K562 (cell line): Measurements from ENCODE around the gene GLB1L. TPM values are rescaled to one million over a fixed set of nuclear protein-coding genes. Genes with fewer than 3 reads are reported as not detected.

ENCODE experiments used
- ARHGAP35 ChIP-seq: fragments of 450-650 bp; IDR thresholded peaks from 2 replicates; pipeline ENCODE4 v1.6.1; 2018; ENCODE audit not compliant: partially characterized antibody
- CCNT2 ChIP-seq: IDR thresholded peaks from 2 replicates; pipeline ENCODE4 v1.6.1; 2011; ENCODE audit warnings: borderline replicate concordance, low read depth, mild to moderate bottlenecking, moderate library complexity, mixed read lengths, low read length; ENCODE audit not compliant: insufficient read length; ENCODE audit errors: extremely low read depth
- E2F8 ChIP-seq: fragments of 450-650 bp; IDR thresholded peaks from 2 replicates; pipeline ENCODE4 v1.7.1; 2018; ENCODE audit warnings: mild to moderate bottlenecking, low read depth; ENCODE audit not compliant: partially characterized antibody
- ETS2 ChIP-seq: IDR thresholded peaks from 2 replicates; pipeline ENCODE4 v1.6.1; 2016; ENCODE audit warnings: borderline replicate concordance, missing genetic modification characterization, mild to moderate bottlenecking, moderate library complexity, missing compliant biosample characterization; ENCODE audit not compliant: poor library complexity, severe bottlenecking
- GABPB1 ChIP-seq: sonication (generic); formaldehyde crosslinking; IDR thresholded peaks from 2 replicates; pipeline ENCODE4 v1.8.0; 2022; ENCODE audit warnings: mild to moderate bottlenecking, missing genetic modification reagents
- HDAC2 ChIP-seq: fragments of 450-650 bp; IDR thresholded peaks from 2 replicates; pipeline ENCODE4 v1.6.1; 2016; ENCODE audit warnings: mild to moderate bottlenecking
- HMGN3 ChIP-seq: IDR thresholded peaks from 2 replicates; pipeline ENCODE4 v1.6.1; 2011; ENCODE audit warnings: borderline replicate concordance, low read depth, mild to moderate bottlenecking, mixed read lengths, low read length; ENCODE audit not compliant: insufficient read length; ENCODE audit errors: extremely low read depth
- HMGXB4 ChIP-seq: sonication (generic); formaldehyde crosslinking; IDR thresholded peaks from 2 replicates; pipeline ENCODE4 v1.8.1; 2023; ENCODE audit warnings: mild to moderate bottlenecking, missing genetic modification reagents
- POU5F1 ChIP-seq: fragments of 150-350 bp; IDR thresholded peaks from 2 replicates; pipeline ENCODE4 v1.6.1; 2014; ENCODE audit warnings: borderline replicate concordance, low read length, low read depth, mild to moderate bottlenecking; ENCODE audit not compliant: partially characterized antibody
- SFPQ ChIP-seq: fragments of 200-400 bp; formaldehyde crosslinking; IDR thresholded peaks from 2 replicates; pipeline ENCODE4 v1.6.1; 2017; ENCODE audit warnings: mild to moderate bottlenecking, low read depth, low read length, moderate library complexity
- TAF7 ChIP-seq: fragments of 450-650 bp; IDR thresholded peaks from 2 replicates; pipeline ENCODE4 v1.6.1; 2016; ENCODE audit warnings: missing genetic modification characterization, missing compliant biosample characterization
- ZNF239 ChIP-seq: fragments of 250-450 bp; sonication (Bioruptor Pico); IDR thresholded peaks from 2 replicates; pipeline ENCODE4 v1.4.0; 2020; ENCODE audit warnings: mild to moderate bottlenecking
- ZNF398 ChIP-seq: fragments of 250-450 bp; sonication (Bioruptor Pico); IDR thresholded peaks from 2 replicates; pipeline ENCODE4 v1.8.0; 2021; ENCODE audit warnings: moderate library complexity, mild to moderate bottlenecking, inconsistent platforms
- ZNF699 ChIP-seq: fragments of 250-450 bp; sonication (Bioruptor Pico); IDR thresholded peaks from 2 replicates; pipeline ENCODE4 v1.8.0; 2021; ENCODE audit warnings: mild to moderate bottlenecking, moderate library complexity; ENCODE audit not compliant: insufficient replicate concordance
- ZSCAN29 ChIP-seq: fragments of 450-650 bp; IDR thresholded peaks from 2 replicates; pipeline ENCODE4 v1.6.1; 2017
- polyA plus RNA-seq, 8 experiments: library from polyadenylated mRNA; depleted of rRNA in 4 of 8; stranded (reverse) in 5 of 8; unstranded in 3 of 8; fragments of >200 nt; fragmentation: Nextera tagmentation in 2 of 8; fragmentation: Illumina TruSeq in 1 of 8; extraction: Ambion mirVana in 2 of 8; extraction: Trizol in 1 of 8; gene quantifications; 2 replicates each; pipeline versions ENCODE4 v1.2.1 to v1.2.3, GENCODE V29; 2011 to 2014; ENCODE audit warnings: inconsistent platforms in 1 of 8, missing spikeins in 1 of 8
- total RNA-seq, 7 experiments: library from RNA; depleted of rRNA in 6 of 7; stranded (reverse); fragments of >200 nt in 6 of 7; fragmentation: Illumina TruSeq in 2 of 7; extraction: Trizol in 2 of 7; gene quantifications; 2 replicates each; pipeline versions ENCODE4 v1.2.1 to v1.2.3, GENCODE V29; 2011 to 2021; ENCODE audit warnings: low replicate concordance in 1 of 7

GLB1L gene
- total and polyA plus RNA-seq, 9 of the 15 experiments (the other 6 are each of a cell fraction or from before 2014, with no cell fraction given): 0.42 to 2.9 (median 2.5) TPM

GRCh38 chr2:219218732-219219701 lies 26.2 kb downstream of the GLB1L start, which contains the start of gene ABCB6 (continued):
- TF ChIP-seq ETS2: no peak
- no peak for TF ChIP-seq ZNF699 (CRISPR knock-in tag)
- TF ChIP-seq ARHGAP35: no peak
- peak; percentile 55 for TF ChIP-seq GABPB1 (CRISPR knock-in tag)
- TF ChIP-seq TAF7 (tag): no peak
- no peak for TF ChIP-seq ZNF239 (CRISPR knock-in tag)
- peak; percentile 93 for TF ChIP-seq E2F8
- peak; percentile 61 for TF ChIP-seq CCNT2
- no peak for TF ChIP-seq HMGXB4 (CRISPR knock-in tag)
- no peak for TF ChIP-seq SFPQ
- TF ChIP-seq ZNF398 (CRISPR knock-in tag): no peak
- TF ChIP-seq POU5F1: no peak
- no peak for TF ChIP-seq ZSCAN29
- no peak for TF ChIP-seq HDAC2
- peak; percentile 21 for TF ChIP-seq HMGN3
